SIG-M5 (cell line): Measurements from ENCODE around the gene SPIB.
"Not testable (repeated sequence)": the region's sequence is repeated elsewhere in the genome, so short reads cannot be mapped to it uniquely, and the experiment has no call there.

Source experiments
- DNase-seq: peaks from one replicate; lab custom pipeline; 2025; lab: John Stamatoyannopoulos, UW

Gene SPIB

GRCh38 chr19:50439130-50439529 lies 20.4 kb downstream of the SPIB start:
- not testable (repeated sequence) for DNase-seq

GRCh38 chr19:50444059-50444458 lies 25.3 kb downstream of the SPIB start:
- no peak for DNase-seq

- no peak for DNase-seq
Measured at GRCh38 chr19:50447053-50447452, 28.3 kb downstream of the SPIB start.

DNA sequence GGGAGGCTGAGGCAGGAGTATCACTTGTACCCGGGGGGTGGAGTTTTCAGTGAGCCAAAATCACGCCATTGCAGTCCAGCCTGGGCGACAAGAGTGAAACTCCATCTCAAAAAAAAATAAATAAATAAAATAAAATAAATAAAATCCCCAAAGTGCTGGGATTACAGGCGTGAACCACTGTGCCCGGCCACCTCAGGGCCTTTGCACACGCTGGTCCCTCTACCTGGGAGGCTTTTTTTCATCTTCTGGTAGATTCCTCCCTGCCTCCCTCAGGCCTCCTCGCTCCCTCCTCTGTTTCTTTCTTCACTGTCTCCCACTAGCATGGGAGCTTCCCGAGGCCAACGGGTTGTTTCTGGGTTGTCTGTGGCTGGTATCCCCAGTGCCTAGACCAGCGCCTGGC lies 29.0 kb downstream of the SPIB start:
- no peak for DNase-seq

- DNase-seq: no peak
Measured at GRCh38 chr19:50449236-50449899, 30.6 kb downstream of the SPIB start.

DNA sequence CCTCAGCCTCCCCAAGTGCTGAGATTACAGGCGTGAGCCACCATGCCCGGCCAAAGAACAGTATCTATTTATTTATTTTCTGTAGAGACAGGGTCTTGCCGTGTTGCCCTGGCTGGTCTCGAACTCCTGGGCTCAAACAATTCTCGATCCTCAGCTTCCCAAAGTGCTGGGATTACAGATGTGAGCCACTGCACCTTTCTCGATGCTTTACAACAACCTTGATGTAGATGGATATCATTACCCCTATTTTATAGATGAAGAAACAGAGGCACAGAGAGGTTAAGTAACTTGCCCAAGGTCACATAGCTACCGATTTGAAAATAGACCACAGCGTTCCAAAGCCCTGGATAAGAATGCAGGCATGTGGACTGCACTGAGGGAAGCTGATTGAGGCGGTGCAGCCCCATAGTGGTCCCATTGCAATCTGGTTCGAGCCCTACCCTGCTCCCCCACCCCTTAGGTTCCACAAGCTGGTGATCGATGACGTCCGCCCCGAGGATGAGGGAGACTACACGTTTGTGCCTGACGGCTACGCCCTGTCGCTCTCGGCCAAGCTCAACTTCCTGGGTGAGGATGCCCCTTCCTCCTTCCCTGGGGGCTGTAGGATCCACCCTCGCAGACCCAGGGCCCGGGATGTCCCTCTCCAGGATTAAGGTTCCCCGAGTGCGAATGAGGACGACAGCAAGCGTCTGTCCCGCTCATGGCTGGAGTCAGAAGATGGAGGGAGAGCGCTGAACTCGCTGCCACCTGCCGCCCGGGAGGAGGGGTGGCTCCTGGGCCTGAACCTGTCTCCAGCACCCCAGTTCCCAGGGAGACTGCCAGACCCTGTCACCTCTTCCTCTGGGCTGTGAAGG lies 31.9 kb downstream of the SPIB start:
- DNase-seq: no peak

DNA sequence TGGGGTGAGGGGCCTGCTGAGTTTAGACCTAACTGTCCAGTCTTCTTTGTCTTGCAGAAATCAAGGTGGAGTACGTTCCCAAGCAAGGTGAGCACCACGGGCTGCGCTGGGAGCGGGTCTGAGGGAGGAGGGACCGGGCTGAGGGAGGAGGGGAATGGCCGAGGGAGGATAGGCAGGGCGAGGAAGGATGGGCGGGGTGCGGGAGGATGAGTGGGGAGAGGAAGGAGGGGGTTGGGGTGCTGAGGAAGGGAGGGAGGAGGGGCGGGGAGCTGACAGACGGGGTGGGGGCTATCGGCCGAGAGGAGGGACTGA lies 32.4 kb downstream of the SPIB start:
- no peak for DNase-seq

DNA sequence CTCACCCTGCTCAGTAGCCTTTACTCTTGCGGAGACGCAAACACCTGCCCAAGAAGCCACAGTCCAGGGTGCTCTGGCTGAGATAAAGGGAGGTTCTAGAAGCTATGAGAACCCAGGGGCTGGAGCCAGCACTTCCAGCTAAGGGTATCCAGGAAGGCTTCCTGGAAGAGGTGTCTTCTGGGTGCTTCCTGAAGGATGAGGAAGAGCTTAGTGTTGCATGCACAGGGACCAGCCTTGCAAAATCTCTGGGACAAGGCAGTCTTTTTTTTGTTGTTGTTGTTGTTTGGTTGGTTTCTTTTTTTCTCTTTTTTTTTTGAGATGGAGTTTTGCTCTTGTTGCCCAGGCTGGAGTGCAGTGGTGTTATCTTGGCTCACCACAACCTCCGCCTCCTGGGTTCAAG lies 34.5 kb downstream of the SPIB start:
- DNase-seq: no peak

DNA sequence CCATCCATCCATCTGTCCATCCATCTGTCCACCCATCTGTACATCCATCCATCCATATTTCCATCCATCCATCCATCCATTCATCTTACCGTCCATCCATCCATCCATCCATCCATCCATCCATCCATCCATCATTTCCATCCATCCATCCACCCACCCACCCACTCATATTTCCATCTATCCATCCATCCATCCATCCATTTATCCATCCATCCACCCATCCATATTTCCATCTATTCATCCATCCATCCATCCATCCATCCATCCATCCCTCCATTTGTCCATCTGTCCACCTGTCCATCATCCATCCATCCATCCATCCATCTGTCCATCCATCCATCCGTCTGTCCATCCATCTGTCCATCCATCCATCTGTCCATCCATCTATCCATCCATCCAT lies 37.3 kb downstream of the SPIB start:
- DNase-seq: no peak

GRCh38 chr19:50457300-50457699 lies 38.6 kb downstream of the SPIB start:
- no peak for DNase-seq

DNA sequence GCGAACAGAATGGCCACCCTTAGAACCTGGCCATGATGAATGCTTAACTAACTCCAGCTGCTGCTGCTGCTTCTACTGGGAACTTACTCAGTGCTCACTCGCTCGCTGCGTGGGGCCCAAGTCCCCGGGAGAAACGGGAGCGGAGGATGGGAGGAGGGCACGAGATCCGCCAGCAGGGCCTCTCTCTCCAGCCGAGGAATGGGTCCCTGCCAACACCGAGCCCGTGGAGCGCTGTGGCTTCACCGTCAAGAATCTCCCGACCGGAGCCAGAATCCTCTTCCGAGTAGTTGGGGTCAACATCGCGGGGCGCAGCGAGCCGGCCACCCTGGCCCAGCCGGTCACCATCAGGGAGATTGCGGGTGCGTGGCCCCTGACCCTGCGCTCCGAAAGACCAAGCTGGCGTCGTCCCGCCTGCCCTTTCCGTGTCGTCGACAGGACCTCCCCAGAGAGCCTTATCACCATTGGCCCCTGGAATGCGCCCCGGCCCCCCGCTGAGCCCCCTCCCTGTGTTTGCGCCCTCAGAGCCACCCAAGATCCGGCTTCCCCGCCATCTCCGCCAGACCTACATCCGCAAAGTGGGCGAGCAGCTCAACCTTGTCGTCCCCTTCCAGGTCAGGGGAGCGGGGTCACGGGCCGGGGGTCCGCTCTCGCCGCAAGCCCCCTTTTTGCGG lies 39.8 kb downstream of the SPIB start:
- no peak for DNase-seq

GRCh38 chr19:50459067-50459456 lies 40.3 kb downstream of the SPIB start:
- no peak for DNase-seq

DNA sequence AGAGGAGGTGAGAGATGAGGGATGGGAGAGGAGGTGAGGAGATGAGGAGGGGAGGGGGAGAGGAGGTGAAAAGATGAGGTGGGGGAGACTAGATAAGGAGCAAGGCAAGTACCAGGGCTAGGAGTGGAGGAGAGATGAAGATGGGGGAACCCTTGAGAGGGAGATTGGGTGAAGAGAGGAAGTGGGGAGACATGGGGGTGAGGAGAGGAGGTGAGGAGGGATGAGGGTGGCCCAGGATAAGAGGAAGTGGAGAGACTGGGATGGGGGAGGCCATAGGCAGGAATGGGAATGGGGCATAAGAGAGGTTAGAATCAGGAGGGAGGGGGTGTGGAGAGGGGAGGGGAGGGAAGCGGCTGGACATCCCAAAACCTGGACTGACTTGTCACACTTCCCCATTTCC lies 40.9 kb downstream of the SPIB start:
- no peak for DNase-seq

DNA sequence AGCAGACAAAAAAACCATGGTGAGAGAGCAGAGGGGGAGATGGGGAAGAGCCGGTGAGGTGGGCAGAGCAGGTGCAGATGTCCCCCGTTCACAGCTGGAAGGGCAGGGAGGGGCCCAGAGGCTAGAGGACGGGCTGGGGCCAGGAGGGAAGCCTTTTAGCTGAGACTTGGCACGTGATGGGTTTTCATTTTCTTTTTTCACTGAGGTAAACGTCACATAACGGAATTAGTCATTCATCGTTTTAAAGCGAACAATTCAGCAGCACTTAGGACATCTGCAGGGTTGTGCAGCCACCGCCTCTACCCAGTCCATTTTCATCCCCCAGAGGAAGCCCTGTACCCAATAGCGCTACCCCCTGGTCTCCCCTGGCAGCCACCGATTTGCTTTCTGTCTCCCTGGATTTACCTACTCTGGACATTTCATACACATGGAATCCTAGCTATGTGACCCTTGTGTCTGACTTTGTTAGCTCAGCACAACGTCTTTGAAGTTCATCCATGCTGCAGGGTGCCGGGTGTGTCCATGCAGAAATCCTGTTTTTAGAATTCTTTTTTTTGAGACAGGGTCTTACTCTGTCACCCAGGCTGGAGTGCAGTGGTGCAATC lies 41.5 kb downstream of the SPIB start:
- DNase-seq: no peak

- no peak for DNase-seq
Measured at GRCh38 chr19:50461066-50461875, 42.5 kb downstream of the SPIB start.

DNA sequence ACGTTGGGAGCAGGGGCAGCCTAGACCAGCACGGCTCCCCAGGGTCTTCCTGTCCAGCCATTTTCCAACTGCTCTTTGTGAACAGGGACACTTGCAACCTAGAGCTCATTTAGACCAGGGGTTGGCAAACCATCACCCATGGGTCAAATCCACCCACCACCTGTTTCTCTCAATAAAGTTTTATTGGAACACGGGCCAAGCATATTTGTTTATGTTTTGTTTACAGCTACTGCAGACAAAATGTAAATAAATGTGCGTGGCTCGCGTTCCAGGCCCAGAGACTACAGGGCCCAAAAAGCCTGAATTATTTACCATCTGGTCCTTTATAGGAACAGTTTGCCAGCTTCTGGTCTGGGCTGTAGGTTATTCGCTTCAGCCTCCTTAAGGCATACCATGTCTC lies 44.2 kb downstream of the SPIB start:
- DNase-seq: no peak

- no peak for DNase-seq
Measured at GRCh38 chr19:50464348-50464747, 45.6 kb downstream of the SPIB start.

DNA sequence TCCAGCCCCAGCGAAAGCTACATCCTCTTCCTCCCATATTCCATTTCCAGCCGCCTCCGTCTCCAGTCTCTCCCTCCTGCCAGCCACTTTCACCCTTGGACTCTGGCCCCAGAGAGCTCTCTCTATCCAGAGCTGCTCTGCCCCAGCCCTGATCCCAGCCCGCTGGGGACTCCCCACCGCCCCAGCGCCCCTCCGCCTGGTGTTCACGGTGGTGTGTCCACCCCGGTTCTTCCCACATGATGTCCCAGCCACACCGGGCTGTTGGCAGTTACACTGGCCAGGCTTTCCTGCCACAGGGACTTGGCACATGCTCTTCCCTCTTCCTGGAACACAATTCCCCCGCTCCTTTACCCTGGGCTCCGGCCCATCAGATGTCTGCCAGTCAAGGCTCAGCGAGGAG lies 46.3 kb downstream of the SPIB start:
- DNase-seq: no peak

GRCh38 chr19:50465986-50466705 lies 47.4 kb downstream of the SPIB start:
- no peak for DNase-seq

- no peak for DNase-seq
Measured at GRCh38 chr19:50466706-50467039, 47.9 kb downstream of the SPIB start.

DNA sequence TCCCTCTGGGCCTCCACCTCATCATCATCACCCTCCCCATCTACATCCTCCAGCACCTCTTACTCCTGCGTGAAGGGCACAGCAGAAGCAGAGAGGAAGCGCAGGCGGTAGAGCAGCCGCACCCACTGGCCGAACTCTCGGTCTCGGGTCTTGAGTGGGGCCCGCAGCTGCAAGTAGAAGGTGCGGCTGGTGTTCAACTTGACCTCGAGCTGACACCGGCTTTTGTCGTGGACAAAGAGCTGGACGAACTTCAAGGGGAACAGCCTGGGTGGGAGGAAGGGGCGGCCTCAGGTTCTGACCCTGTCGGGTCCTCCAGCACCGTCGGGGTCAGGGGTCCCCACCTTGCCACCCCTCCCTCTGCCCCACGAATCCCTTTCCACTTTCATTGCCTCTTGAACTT lies 48.8 kb downstream of the SPIB start:
- DNase-seq: no peak

DNA sequence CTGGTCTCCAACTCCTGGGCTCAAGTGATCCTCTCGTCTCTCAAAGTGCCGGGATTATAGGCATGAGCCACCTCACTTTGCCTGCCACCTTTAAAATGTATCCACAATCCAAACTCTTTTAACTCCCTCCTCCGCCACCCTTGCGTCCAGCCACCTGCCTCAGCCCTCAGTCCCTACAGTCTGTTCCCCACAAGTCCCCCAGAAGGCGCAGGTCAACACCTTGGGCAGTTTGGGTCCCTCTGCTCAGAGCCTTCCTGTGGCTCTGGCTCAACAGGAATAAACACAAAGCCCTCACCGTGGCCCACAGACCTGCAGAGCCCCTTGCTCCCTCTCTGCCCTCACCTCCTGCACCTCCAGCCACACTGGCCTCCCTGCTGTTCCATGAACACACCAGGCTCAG lies 50.1 kb downstream of the SPIB start:
- DNase-seq: no peak
